BE2C (cell line): Measurements from ENCODE around the gene PPM1J.

Experiments
- DNase-seq: peaks from one replicate; pipeline ENCODE4 v3.0.0-alpha.2; 2020
- H3K27me3 ChIP-seq: fragments of 250-450 bp; sonication (Bioruptor Pico); 2 replicates; pipeline ENCODE4 v1.5.1; 2020; ENCODE audit warnings: mild to moderate bottlenecking
- H3K36me3 ChIP-seq: fragments of 250-450 bp; sonication (Bioruptor Pico); 2 replicates; pipeline ENCODE4 v1.5.1; 2020; ENCODE audit warnings: mild to moderate bottlenecking
- H3K4me1 ChIP-seq: fragments of 250-450 bp; sonication (Bioruptor Pico); 2 replicates; pipeline ENCODE4 v1.5.1; 2020
- H3K4me3 ChIP-seq: 2 replicates; pipeline ENCODE4 v1.5.1; 2011; ENCODE audit warnings: low read depth, low read length
- H3K9me3 ChIP-seq: fragments of 250-450 bp; sonication (Bioruptor Pico); 2 replicates; pipeline ENCODE4 v1.5.1; 2020
- CTCF ChIP-seq: IDR thresholded peaks from 2 replicates; pipeline ENCODE4 v1.5.1; 2012; ENCODE audit warnings: mild to moderate bottlenecking, low read depth, low read length

The PPM1J gene

GRCh38 chr1:112711670-112712069 lies 3.5 kb downstream of the PPM1J start:
- no peaks in the 10 kb centered on the region; the same call in 1 of the 2 replicates for H3K9me3 ChIP-seq
- no peak for TF ChIP-seq CTCF

GRCh38 chr1:112711041-112711440 lies 4.1 kb downstream of the PPM1J start:
- Histone ChIP-seq H3K27me3 (peaks cover 12% of the 10 kb centered on the region), H3K4me1 (peaks cover 4% of the 10 kb centered on the region), H3K36me3 (no peaks in the 10 kb centered on the region), H3K9me3 (no peaks in the 10 kb centered on the region; the same call in 1 of the 2 replicates), H3K4me3 (no peak overlapping the region)
- no peak for DNase-seq
- TF ChIP-seq CTCF: no peak

More at GRCh38 chr1:112711670-112712069, 3.5 kb downstream of the PPM1J start:
- DNase-seq: no peak
- H3K27me3 ChIP-seq: peaks cover 12% of the 10 kb centered on the region
- H3K36me3 ChIP-seq: no peaks in the 10 kb centered on the region
- H3K4me3 ChIP-seq: no peak overlapping the region
- H3K4me1 ChIP-seq: peaks cover 9% of the 10 kb centered on the region

- Histone ChIP-seq H3K27me3 (peaks cover 12% of the 10 kb centered on the region), H3K4me3 (no peak overlapping the region), H3K9me3 (no peaks in the 10 kb centered on the region), H3K4me1 (peaks cover 4% of the 10 kb centered on the region), H3K36me3 (no peaks in the 10 kb centered on the region)
- no peak for DNase-seq
- TF ChIP-seq CTCF: no peak
Observed at GRCh38 chr1:112710586-112710985, 4.5 kb downstream of the PPM1J start.

GRCh38 chr1:112710159-112710558 lies 5.0 kb downstream of the PPM1J start:
- H3K27me3 ChIP-seq: peaks cover 12% of the 10 kb centered on the region
- no peak for DNase-seq
- no peak overlapping the region for H3K4me3 ChIP-seq
- no peak for TF ChIP-seq CTCF
- no peaks in the 10 kb centered on the region for H3K36me3 ChIP-seq
- H3K9me3 ChIP-seq: no peaks in the 10 kb centered on the region
- H3K4me1 ChIP-seq: peaks cover 8% of the 10 kb centered on the region

GRCh38 chr1:112708489-112708888 lies 6.6 kb downstream of the PPM1J start:
- H3K36me3 ChIP-seq: no peaks in the 10 kb centered on the region
- no peak for TF ChIP-seq CTCF
- H3K4me3 ChIP-seq: no peak overlapping the region
- no peaks in the 10 kb centered on the region for H3K9me3 ChIP-seq
- DNase-seq: no peak
- no peaks in the 10 kb centered on the region for H3K27me3 ChIP-seq
- H3K4me1 ChIP-seq: peaks cover 15% of the 10 kb centered on the region

GRCh38 chr1:112708002-112708448 lies 7.1 kb downstream of the PPM1J start:
- no peaks in the 10 kb centered on the region for H3K9me3 ChIP-seq
- H3K4me3 ChIP-seq: no peak overlapping the region
- peaks cover 15% of the 10 kb centered on the region for H3K4me1 ChIP-seq
- DNase-seq: no peak
- no peak for TF ChIP-seq CTCF
- no peaks in the 10 kb centered on the region for H3K36me3 ChIP-seq
- H3K27me3 ChIP-seq: no peaks in the 10 kb centered on the region
